Stimulated activated naive CD4-positive, alpha-beta T cell treated with Interleukin-2 at 50 U/mL for 16 hours (primary cell): ENCODE measurements around the gene CNST.
"Not testable (repeated sequence)": the region's sequence is repeated elsewhere in the genome, so short reads cannot be mapped to it uniquely, and the experiment has no call there.

Experiments
- DNase-seq: peaks from one replicate; lab custom pipeline; 2025; lab: John Stamatoyannopoulos, UW

The CNST gene

GRCh38 chr1:246711548-246712003 is 145.3 kb downstream of the CNST start:
- DNase-seq: no peak

DNA sequence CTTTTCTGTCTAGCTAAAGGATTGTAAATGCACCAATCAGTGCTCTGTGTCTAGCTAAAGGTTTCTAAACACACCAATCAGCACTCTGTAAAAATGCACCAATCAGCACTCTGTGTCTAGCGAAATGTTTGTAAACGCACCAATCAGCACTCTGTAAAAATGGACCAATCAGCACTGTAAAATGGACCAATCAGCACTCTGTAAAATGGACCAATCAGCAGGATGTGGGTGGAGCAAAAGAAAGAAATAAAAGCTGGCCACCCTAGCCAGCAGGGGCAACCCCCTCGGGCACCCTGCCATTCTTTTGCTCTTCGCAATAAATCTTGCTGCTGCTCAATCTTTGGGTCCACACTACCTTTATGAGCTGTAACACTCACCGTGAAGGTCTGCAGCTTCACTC is 146.2 kb downstream of the CNST start:
- not testable (repeated sequence) for DNase-seq
